Neural crest cell (in vitro differentiated cells): ENCODE results near the gene RNF44. TPM values are rescaled to one million over a fixed set of nuclear protein-coding genes. Genes with fewer than 3 reads are reported as not detected.
"Not testable (repeated sequence)": the region's sequence is repeated elsewhere in the genome, so short reads cannot be mapped to it uniquely, and the experiment has no call there.

Source experiments
- DNase-seq: peaks from one replicate; pipeline ENCODE4 v3.0.0; 2021; ENCODE audit warnings: low read depth, mixed read lengths, low spot score
- H3K27ac Mint-ChIP-seq: one replicate; pipeline ENCODE4 v1.8.0; 2021; ENCODE audit warnings: mild to moderate bottlenecking, mixed read lengths; ENCODE audit not compliant: unreplicated experiment
- H3K27me3 Mint-ChIP-seq: 2 replicates; pipeline ENCODE4 v1.8.0; 2021; ENCODE audit warnings: low read depth, mild to moderate bottlenecking, mixed read lengths
- H3K36me3 Mint-ChIP-seq: 2 replicates; pipeline ENCODE4 v1.8.0; 2021; ENCODE audit warnings: low read depth, mild to moderate bottlenecking, mixed read lengths
- H3K4me1 Mint-ChIP-seq: 2 replicates; pipeline ENCODE4 v1.8.0; 2021; ENCODE audit warnings: mixed read lengths
- H3K4me3 Mint-ChIP-seq: one replicate; pipeline ENCODE4 v1.8.0; 2021; ENCODE audit warnings: mild to moderate bottlenecking, mixed read lengths
- H3K9me3 Mint-ChIP-seq: 2 replicates; pipeline ENCODE4 v1.8.0; 2021; ENCODE audit warnings: mixed read lengths
- CTCF ChIP-seq: fragments of 200-600 bp; sonication (generic); conservative IDR thresholded peaks from 2 replicates; pipeline ENCODE4 v1.5.0; 2021; ENCODE audit warnings: antibody characterized with exemption, mild to moderate bottlenecking
- total RNA-seq: library from RNA; stranded (reverse); gene quantifications from 2 replicates; pipeline ENCODE4 v1.2.1, GENCODE V29; 2021

The RNF44 gene
- total RNA-seq, 1 donor from 2014 or later = 93.8 TPM

- DNase-seq = no peak
Observed at GRCh38 chr5:176491901-176492300, 45.3 kb downstream of the RNF44 start.

GRCh38 chr5:176491101-176491502 lies 46.1 kb downstream of the RNF44 start:
- no peaks in the 10 kb centered on the region for H3K9me3 Mint-ChIP-seq
- H3K4me3 Mint-ChIP-seq = no peak overlapping the region
- no peaks in the 10 kb centered on the region for H3K27me3 Mint-ChIP-seq
- H3K4me1 Mint-ChIP-seq = no peaks in the 10 kb centered on the region
- H3K36me3 Mint-ChIP-seq = peaks cover 16% of the 10 kb centered on the region
- DNase-seq = no peak
- H3K27ac Mint-ChIP-seq = no peak overlapping the region
- no peak for TF ChIP-seq CTCF

More at GRCh38 chr5:176491901-176492300, 45.3 kb downstream of the RNF44 start:
- Mint-ChIP-seq H3K36me3 (peaks cover 19% of the 10 kb centered on the region), H3K27ac (no peak overlapping the region), H3K9me3 (no peaks in the 10 kb centered on the region), H3K27me3 (no peaks in the 10 kb centered on the region), H3K4me1 (no peaks in the 10 kb centered on the region), H3K4me3 (no peak overlapping the region)
- no peak for TF ChIP-seq CTCF

- H3K4me3 Mint-ChIP-seq = no peak overlapping the region
- no peaks in the 10 kb centered on the region for H3K27me3 Mint-ChIP-seq
- H3K4me1 Mint-ChIP-seq = no peaks in the 10 kb centered on the region
- peaks cover 16% of the 10 kb centered on the region for H3K36me3 Mint-ChIP-seq
- H3K27ac Mint-ChIP-seq = no peak overlapping the region
- no peak for TF ChIP-seq CTCF
- no peak for DNase-seq
- no peaks in the 10 kb centered on the region for H3K9me3 Mint-ChIP-seq
Observed at GRCh38 chr5:176490301-176490700, 46.9 kb downstream of the RNF44 start.

- Mint-ChIP-seq H3K27me3 (no peaks in the 10 kb centered on the region), H3K4me1 (no peaks in the 10 kb centered on the region), H3K4me3 (no peak overlapping the region), H3K9me3 (no peaks in the 10 kb centered on the region), H3K36me3 (peaks cover 14% of the 10 kb centered on the region), H3K27ac (no peak overlapping the region)
- TF ChIP-seq CTCF = no peak
- DNase-seq = no peak
Observed at GRCh38 chr5:176489077-176489476, 48.1 kb downstream of the RNF44 start.

GRCh38 chr5:176487160-176487559 lies 50.0 kb downstream of the RNF44 start:
- H3K27ac Mint-ChIP-seq, DNase-seq, H3K36me3 Mint-ChIP-seq, H3K27me3 Mint-ChIP-seq, H3K4me3 Mint-ChIP-seq, H3K4me1 Mint-ChIP-seq, H3K9me3 Mint-ChIP-seq: not testable (repeated sequence)

- TF ChIP-seq CTCF = no peak
- H3K4me3 Mint-ChIP-seq = no peak overlapping the region
- H3K27ac Mint-ChIP-seq = no peak overlapping the region
- H3K27me3 Mint-ChIP-seq = no peaks in the 10 kb centered on the region
- H3K36me3 Mint-ChIP-seq = peaks cover 9% of the 10 kb centered on the region
- H3K4me1 Mint-ChIP-seq = no peaks in the 10 kb centered on the region
- DNase-seq = no peak
- H3K9me3 Mint-ChIP-seq = no peaks in the 10 kb centered on the region
Observed at GRCh38 chr5:176486189-176486757, 50.9 kb downstream of the RNF44 start.
